ENCODE measurements around the gene FGF4.

The FGF4 gene

GRCh38 chr11:69804769-69805508 is 29.8 kb upstream of the FGF4 start:
- no peak for FAIRE-seq

DNA sequence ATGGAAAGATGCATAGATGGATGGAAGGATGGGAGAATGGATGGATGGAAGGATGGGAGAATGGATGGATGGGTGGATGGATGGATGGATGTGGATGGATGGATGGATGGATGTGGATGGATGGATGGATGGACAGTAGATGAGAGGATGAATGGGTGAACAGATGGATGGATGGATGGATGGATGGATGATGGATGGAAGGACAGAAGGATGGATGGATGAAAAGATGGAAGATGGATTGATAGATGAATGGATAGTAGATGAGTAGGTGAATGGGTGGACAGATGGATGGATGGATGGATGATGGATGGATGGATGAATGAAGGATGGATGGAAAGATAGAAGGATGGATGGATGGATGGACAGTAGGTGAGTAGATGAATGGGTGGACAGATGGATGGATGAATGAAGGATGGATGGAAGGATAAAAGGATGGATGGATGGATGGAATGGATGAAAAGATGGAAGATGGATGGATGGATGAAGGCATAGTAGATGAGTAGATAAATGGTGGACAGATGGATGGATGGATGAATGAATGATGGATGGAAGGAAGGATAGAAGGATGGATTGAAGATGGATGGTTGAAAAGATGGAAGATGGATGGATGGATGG is 28.6 kb upstream of the FGF4 start:
- no peak for FAIRE-seq

GRCh38 chr11:69803022-69803421 is 27.9 kb upstream of the FGF4 start:
- no peak for FAIRE-seq

- FAIRE-seq = no peak
These were observed 27.4 kb upstream of the FGF4 start for GRCh38 chr11:69802590-69802989.

- FAIRE-seq = no peak
These were observed 26.6 kb upstream of the FGF4 start for GRCh38 chr11:69801513-69802335.

- no peak for FAIRE-seq
These were observed 25.1 kb upstream of the FGF4 start for GRCh38 chr11:69800278-69800677.

DNA sequence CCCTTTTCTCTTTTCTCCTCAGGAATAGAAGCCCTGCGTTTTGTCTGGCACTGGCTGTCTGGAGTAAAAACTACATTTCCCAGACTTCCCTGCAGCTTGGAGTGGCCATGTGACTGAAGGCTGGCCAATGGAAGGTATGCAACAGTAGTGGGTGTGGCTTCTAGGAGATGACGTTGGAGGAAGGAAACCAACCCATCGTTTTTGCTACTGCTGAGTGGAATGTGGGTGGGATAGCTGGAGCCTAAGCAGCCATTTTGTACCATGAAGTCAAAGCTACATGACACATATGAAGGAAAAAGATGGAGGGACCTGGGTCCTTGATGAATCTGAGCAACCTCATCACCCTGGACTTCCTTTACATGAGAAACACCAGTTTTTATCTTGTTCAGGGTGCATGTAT is 24.4 kb upstream of the FGF4 start:
- no peak for FAIRE-seq

GRCh38 chr11:69799097-69799496 is 24.0 kb upstream of the FGF4 start:
- no peak for FAIRE-seq

DNA sequence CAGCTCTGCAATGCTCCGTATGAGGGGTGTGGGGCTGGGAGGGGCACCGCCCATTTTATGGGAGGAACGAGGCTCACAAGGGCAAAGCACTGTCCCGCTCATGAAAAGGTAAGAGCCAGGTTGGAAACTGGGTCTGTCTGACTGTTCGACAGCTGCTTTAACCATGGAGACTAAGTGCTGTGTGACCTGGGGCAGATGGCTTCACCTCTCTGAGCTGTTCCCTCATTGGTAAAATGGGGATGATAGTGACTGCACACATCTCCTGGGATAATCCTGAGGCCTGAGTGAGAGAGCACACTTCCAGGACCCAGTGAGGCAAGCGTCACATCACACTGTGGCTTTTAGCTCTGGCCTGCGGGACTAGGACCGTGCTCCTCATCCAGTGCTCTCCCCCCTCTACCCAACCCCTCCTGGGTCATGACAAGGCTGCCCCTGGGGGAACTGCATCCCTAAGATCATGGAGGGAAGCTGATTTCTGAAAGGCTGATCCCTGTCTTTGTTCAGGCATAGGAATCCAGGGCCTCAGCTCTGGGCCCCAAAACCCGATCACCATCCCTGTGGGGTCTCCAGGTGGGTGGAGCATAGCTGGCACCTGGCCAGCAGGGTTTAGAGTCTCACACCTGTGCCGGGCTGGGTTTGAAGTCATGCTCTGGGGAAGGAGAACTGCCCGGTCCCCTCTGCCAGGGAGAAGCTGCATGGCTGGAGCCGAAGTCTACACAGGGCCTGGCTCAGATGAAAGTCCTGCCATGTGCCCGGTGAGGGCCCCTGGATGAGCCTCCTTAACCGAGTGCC is 22.8 kb upstream of the FGF4 start:
- no peak for FAIRE-seq

DNA sequence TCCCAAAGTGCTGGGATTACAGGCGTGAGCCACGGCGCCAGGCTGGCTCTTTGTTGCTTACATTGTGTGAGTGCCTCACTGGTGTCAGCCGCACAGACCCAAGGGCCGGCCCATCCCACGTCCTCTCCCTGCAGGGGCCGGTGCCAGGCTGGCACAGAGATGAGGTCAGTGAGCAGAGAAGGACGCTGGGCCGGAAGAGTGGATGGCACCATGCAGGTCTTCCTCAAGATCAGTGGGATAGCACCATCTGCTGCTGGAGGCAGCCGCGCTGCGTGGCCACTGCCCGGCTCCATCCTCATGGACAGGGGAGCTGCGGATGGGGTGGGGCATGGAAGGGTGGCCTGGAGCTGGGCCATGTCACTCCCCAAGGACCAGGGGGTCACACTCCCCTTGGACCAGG is 22.0 kb upstream of the FGF4 start:
- no peak for FAIRE-seq

GRCh38 chr11:69796063-69796462 is 20.9 kb upstream of the FGF4 start:
- no peak for FAIRE-seq

DNA sequence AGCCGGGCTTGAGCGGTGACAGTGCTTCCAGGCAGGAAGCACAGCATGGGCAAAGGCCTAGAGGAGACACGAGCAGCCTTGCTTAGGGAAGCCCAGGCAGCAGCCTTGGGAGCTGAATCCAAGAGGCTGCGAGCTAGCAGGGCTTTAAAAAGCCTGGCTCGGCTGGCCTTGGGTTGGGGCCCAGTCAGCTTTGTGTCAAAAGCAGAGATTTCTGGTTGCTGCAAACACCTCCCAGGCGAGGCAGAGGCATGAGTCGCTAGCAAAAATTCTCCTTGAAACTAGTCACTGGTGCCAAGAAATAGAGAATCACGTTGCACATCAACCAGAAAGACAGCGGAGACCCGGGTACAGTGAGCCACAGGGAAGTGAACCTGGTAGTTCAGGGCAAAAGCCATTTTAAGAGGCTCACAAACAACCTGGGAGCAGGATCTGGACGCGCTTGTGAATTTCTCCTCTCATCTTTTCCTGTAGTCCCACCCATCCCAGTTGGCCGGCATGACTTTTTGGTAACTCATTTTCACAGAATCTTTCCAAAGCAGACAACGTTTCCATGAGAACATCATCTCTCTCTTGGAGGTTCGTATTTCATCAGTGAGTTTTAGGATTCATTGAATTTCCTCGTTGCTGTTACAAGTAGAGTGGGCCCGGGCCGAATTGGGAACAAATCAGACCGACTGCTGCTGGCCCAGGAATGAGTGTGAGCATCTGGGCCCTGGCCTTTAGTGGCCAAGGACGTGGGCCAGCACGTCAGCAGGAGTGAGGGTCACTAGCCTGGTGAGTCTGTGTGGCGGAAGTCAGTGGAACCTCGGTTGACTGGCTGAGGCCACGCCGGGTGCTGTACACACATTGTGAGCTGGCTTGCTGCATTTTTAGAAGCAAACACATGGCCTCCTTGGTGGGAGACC is 16.4 kb upstream of the FGF4 start:
- no peak for FAIRE-seq

- FAIRE-seq = no peak
These were observed 13.8 kb upstream of the FGF4 start for GRCh38 chr11:69788956-69789355.

DNA sequence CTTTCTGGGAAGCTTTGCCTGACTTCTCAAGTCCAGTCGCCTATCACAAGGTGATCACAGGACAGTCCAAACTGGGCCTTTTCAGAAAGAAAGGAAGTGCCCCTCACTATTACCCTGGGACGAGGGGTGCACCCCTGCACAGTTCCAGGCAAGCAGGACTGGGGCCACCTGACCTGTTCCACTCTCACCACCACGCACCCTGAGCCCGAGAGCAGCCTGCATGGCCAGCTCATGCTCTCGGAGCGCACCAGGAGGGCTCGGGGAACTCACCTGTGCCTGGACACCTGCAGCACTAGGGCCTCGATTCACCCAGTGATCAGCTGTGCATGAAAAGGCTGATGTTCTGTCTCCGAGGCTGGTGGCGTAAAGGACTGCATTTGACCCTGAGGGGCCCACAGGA is 12.8 kb upstream of the FGF4 start:
- FAIRE-seq = no peak

DNA sequence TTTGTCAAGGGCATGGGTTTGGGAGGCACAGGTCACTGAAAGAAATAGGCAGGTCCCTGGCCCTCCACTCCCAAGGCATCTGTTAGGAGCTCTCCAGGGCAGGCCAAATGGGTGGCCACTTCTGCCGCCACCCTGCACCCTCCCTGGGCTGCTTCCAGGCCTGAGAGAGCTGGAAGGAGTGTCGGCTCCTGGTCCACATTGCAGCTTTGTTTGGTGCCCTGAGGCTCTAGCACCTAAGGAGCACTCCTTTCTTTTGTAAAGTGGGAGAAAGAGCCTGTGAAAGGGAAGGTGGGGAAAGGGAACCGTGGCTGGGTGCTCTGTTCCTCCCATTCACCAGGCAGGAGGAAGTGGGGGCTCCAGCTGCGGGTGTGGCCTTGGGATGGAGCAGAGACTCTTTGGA is 12.3 kb upstream of the FGF4 start:
- no peak for FAIRE-seq

GRCh38 chr11:69781241-69781640 is 6.1 kb upstream of the FGF4 start:
- no peak for FAIRE-seq

- no peak for FAIRE-seq
These were observed 3.2 kb upstream of the FGF4 start for GRCh38 chr11:69778373-69778772.

DNA sequence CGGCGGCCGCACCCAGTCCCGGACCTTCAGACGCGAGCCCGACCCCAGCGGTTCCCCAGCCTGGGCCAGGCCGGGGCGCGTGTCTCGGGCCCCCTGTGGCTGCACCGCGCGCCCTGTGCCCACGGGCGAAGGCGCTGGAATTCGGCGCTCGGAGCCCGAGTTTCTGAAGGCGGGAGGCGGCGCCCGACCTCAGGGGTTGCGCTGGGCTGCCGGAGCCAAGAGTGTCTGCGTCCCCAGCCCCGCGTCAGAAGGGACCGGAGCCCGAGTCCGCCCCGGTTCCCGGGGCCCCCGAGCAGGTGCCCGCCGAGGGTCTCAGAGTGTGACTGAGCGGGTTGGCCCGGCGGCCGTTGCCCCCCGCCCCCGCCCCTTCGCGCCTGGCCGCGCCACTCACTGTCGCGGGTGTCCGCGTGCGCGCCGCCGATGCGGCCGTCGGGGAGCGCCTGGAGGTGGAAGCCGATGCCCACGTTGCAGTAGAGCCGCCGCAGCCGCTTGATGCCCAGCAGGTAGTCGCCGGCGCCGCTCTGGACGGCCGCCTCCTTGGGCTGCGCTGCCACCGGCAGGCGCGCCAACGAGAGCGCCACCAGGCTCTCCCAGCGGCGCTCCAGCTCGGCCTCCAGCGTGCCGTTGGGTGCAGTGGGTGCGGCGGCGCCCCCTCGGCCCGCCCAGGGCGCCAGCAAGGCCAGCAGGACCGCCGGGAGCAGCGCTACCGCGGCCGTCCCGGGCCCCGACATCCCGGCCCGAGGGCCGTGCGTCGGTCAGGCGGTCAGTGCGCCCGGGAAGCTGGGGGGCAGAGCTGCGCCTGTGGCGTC is 583 bp downstream of the FGF4 start:
- FAIRE-seq = no peak

- FAIRE-seq = no peak
These were observed 1.4 kb downstream of the FGF4 start for GRCh38 chr11:69773626-69774353.

- FAIRE-seq = no peak
These were observed 3.7 kb downstream of the FGF4 start for GRCh38 chr11:69771466-69771865.
